ENCODE data around the gene PDCD2L. TPM values are rescaled to one million over a fixed set of nuclear protein-coding genes. Genes with fewer than 3 reads are reported as not detected.

Gene PDCD2L
- total and polyA plus RNA-seq, 9 of the 15 experiments (the other 6 are each of a cell fraction or from before 2014, with no cell fraction given) = 12.1 to 68.5 (median 56.3) TPM

DNA sequence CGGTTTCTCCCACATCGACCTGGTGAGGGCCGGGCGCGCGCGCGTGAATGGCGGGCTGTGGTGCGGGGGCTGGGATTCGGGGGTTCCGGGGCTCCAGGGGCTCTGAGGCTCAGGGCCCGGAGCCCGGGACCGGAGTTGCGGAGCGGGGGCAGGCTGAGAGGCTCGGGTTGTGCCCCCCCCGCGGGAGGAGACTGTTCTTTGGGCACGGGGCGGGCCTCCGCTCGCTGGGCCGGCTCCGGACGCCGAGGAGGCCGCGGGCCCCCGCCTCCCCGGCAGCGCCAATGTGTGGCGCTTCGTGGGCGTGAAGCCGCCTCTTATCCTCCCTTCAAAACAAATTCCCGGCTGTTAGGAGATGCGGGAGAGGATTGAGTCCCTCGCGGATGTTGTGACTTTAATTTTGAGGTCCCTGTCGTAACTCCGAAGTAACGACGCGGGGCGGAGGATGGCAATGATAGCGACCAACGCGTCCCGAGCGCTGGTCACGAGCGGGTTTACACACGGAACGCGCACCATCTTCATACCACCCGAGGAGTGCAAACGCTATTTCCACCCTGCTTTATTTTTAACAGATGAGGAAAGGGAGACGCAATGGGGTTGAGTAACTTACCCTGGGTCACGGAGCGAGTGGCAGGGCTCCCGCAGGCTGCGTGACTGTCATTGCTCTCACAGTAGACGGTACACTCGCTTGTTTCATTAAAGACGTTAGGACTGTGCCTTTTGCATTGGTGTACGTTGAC is 24.5 kb downstream of the PDCD2L start (continued):
- TF ChIP-seq, protein P1, sequence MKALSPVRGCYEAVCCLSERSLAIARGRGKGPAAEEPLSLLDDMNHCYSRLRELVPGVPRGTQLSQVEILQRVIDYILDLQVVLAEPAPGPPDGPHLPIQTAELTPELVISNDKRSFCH (CRISPR knock-in tag; IDR thresholded peaks at IDR 0.05) = no peak
- TF ChIP-seq, protein P1 (tag; IDR thresholded peaks at IDR 0.05) = no peak
- TF ChIP-seq, protein P2, sequence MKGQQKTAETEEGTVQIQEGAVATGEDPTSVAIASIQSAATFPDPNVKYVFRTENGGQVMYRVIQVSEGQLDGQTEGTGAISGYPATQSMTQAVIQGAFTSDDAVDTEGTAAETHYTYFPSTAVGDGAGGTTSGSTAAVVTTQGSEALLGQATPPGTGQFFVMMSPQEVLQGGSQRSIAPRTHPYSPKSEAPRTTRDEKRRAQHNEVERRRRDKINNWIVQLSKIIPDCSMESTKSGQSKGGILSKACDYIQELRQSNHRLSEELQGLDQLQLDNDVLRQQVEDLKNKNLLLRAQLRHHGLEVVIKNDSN (CRISPR knock-in tag; IDR thresholded peaks at IDR 0.05) = peak; percentile 62
- TF ChIP-seq ZNF644 (tag; IDR thresholded peaks at IDR 0.05; ENCODE audit: low read depth) (no peak), KLF6 (CRISPR knock-in tag; IDR thresholded peaks at IDR 0.05; ENCODE audit: borderline replicate concordance) (no peak), DNMT1 (IDR thresholded peaks at IDR 0.05) (no peak)

DNA sequence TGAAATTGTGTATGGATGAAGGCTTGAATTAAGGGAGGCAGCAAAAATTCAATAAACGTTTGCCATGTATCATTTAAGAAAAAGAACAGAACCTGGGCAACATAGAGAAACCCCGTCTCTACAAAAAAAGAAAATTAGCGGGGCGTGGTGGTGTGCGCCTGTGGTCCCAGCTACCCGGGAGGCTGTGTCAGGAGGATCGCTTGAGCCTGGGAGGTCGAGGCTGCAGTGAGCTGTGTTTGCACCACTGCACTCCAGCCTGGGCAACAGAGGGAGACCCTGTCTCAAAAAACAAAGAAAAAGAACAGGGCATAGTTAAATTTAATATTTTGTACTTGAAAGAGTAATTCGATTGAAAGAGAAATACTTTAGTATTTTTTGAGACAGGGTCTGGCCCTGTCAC is 25.4 kb downstream of the PDCD2L start:
- in situ Hi-C loops (cut with MboI) (no loop called here), intact Hi-C loops (cut with micrococcal nuclease) (no loop called here)
- TF ChIP-seq BCOR (IDR thresholded peaks at IDR 0.05) (peak; percentile 48; the same call in 1 of the 2 replicates), SMARCA5 (IDR thresholded peaks at IDR 0.05) (peak; percentile 22; the same call in 1 of the 2 replicates), ZNF121 (CRISPR knock-in tag; conservative IDR thresholded peaks at IDR 0.05) (peak; percentile 46; the same call in 1 of the 2 replicates), HDAC1 (IDR thresholded peaks at IDR 0.05) (peak in 1 of 2 experiments; percentile 12; a peak in 1 of 4 replicates), ZNF274 (IDR thresholded peaks at IDR 0.05; ENCODE audit: borderline replicate concordance, low read depth, low read length) (no peak), KDM1A (IDR thresholded peaks at IDR 0.05) (peak; percentile 22 to 30; a peak in 2 of 4 replicates), DPF2 (IDR thresholded peaks at IDR 0.05) (no peak)
- Histone ChIP-seq H3K9me3 (replicated peaks; ENCODE audit: control insufficient read depth, insufficient read depth, low read depth, low read length) (no peaks in the 10 kb centered on the region), H3K9ac (ENCODE audit: insufficient read depth in 1 of 2, low read depth in 2 of 2, low read length in 2 of 2) (peak overlapping the region; percentile 85 to 90), H3K27me3 (ENCODE audit: control insufficient read depth in 2 of 2, insufficient read depth in 2 of 2, low read length in 2 of 2) (no peaks in the 10 kb centered on the region), H3K4me3 (peak overlapping the region; percentile 97), H3K4me1 (replicated peaks in 1 of 2; ENCODE audit: control insufficient read depth in 2 of 2, insufficient read depth in 2 of 2, low read length in 2 of 2) (peaks cover 3 to 16% of the 10 kb centered on the region in 2 experiments; a peak in 4 of 5 replicates), H4K20me1 (replicated peaks; ENCODE audit: control insufficient read depth, insufficient read depth, low read length) (peaks cover 33% of the 10 kb centered on the region), H3K4me2 (ENCODE audit: insufficient read depth, low read length) (peak overlapping the region; percentile 93), H3K9me1 (ENCODE audit: control insufficient read depth, insufficient read depth, low read length) (no peaks in the 10 kb centered on the region), H3K79me2 (ENCODE audit: control insufficient read depth, insufficient read depth, low read length) (peaks cover 69% of the 10 kb centered on the region), H3K36me3 (ENCODE audit: control insufficient read depth, insufficient read depth, low read length) (peaks cover 65% of the 10 kb centered on the region), H3K27ac (ENCODE audit: extremely low read depth, low read depth, low read length) (peak overlapping the region; percentile 93; the same call in 2 of the 3 replicates), H2AFZ (ENCODE audit: low read depth, low read length) (no peak overlapping the region)
- DNase-seq (ENCODE audit: extremely low read depth in 1 of 4, low spot score in 3 of 4) (peak in 1 of 4 experiments; percentile 20), ATAC-seq (peak; percentile 8; the same call in 1 of the 3 replicates), FAIRE-seq (no peak)
- no TSS peak for BruUV-seq (replicated peaks)
- ChIA-PET POLR2A (interaction anchor here (0.6 to 1.4 kb wide), 2 partner anchors 15 to 75 kb away, joined by 3 read pairs; no protein-coding TSS in a partner anchor), CTCF (ENCODE audit: low intra/inter-chr PET ratio) (interaction anchor here (1.0 kb wide), 1 partner anchor 72 kb away, joined by 3 read pairs; no protein-coding TSS in a partner anchor)
- 1% methylated on average over 9 of the region's 9 CpGs for WGBS (ENCODE audit: insufficient coverage, low coverage, missing lambda C conversion rate)

All from K562 (cell line).